Activated naive CD4-positive, alpha-beta T cell treated with anti-CD3 and anti-CD28 coated beads, Interleukin-2, amount 10 ng/mL, durations not matched to agents 7 days and 5 days (primary cell): Measurements from ENCODE around the gene TP73.

Experiments
- CTCF ChIA-PET: fragments of 350-600 bp; sonication (Branson Sonifier 250); formaldehyde crosslinking; loops from one replicate; lab custom pipeline; 2021; ENCODE audit warnings: antibody characterized with exemption; lab: Charles Lee
- DNase-seq: peaks from one replicate; pipeline ENCODE4 v3.0.0-alpha.2; 2020
- H3K27ac Mint-ChIP-seq: one replicate; pipeline ENCODE4 v1.8.0; 2021; ENCODE audit warnings: mild to moderate bottlenecking, moderate library complexity, mixed read lengths
- H3K27me3 Mint-ChIP-seq: one replicate; pipeline ENCODE4 v1.8.0; 2021; ENCODE audit warnings: mild to moderate bottlenecking, mixed read lengths
- H3K36me3 Mint-ChIP-seq: one replicate; pipeline ENCODE4 v1.8.0; 2021; ENCODE audit warnings: mixed read lengths
- H3K4me1 Mint-ChIP-seq: one replicate; pipeline ENCODE4 v1.8.0; 2021; ENCODE audit warnings: mixed read lengths
- H3K4me3 Mint-ChIP-seq: one replicate; pipeline ENCODE4 v1.8.0; 2021; ENCODE audit warnings: mild to moderate bottlenecking, moderate library complexity, mixed read lengths
- H3K9me3 Mint-ChIP-seq: one replicate; pipeline ENCODE4 v1.8.0; 2021; ENCODE audit warnings: mixed read lengths

TP73 gene

GRCh38 chr1:3645666-3646355 is 6.5 kb upstream of the TP73 start:
- no peak overlapping the region for H3K4me3 Mint-ChIP-seq
- H3K27ac Mint-ChIP-seq: no peak overlapping the region
- CTCF ChIA-PET: no interaction called here
- H3K4me1 Mint-ChIP-seq: peaks cover 24% of the 10 kb centered on the region
- peaks cover 26% of the 10 kb centered on the region for H3K36me3 Mint-ChIP-seq
- no peaks in the 10 kb centered on the region for H3K9me3 Mint-ChIP-seq
- H3K27me3 Mint-ChIP-seq: peaks cover 10% of the 10 kb centered on the region
- no peak for DNase-seq

GRCh38 chr1:3646596-3646995 is 5.7 kb upstream of the TP73 start:
- H3K4me1 Mint-ChIP-seq: peaks cover 28% of the 10 kb centered on the region
- no peak overlapping the region for H3K4me3 Mint-ChIP-seq
- peaks cover 26% of the 10 kb centered on the region for H3K36me3 Mint-ChIP-seq
- no peaks in the 10 kb centered on the region for H3K9me3 Mint-ChIP-seq
- DNase-seq: no peak
- no peak overlapping the region for H3K27ac Mint-ChIP-seq
- CTCF ChIA-PET: no interaction called here
- peaks cover 18% of the 10 kb centered on the region for H3K27me3 Mint-ChIP-seq

- no peaks in the 10 kb centered on the region for H3K9me3 Mint-ChIP-seq
- H3K4me3 Mint-ChIP-seq: peak within 1 kb of the TSS; percentile 79
- peaks cover 46% of the 10 kb centered on the region for H3K27me3 Mint-ChIP-seq
- peak; percentile 93 for DNase-seq
- peaks cover 28% of the 10 kb centered on the region for H3K4me1 Mint-ChIP-seq
- CTCF ChIA-PET: no interaction called here
- peaks cover 19% of the 10 kb centered on the region for H3K36me3 Mint-ChIP-seq
- H3K27ac Mint-ChIP-seq: peak within 1 kb of the TSS; percentile 73
Measured at GRCh38 chr1:3649342-3650247, 2.7 kb upstream of the TP73 start, which contains the start of gene WRAP73. WRAP73 (minus strand) TSS chr1:3650103; CDS start chr1:3649999, 104 bp downstream.

GRCh38 chr1:3650248-3651025 is 1.9 kb upstream of the TP73 start:
- CTCF ChIA-PET: no interaction called here
- Mint-ChIP-seq H3K4me3 (peak overlapping the region; percentile 79), H3K27ac (no peak overlapping the region), H3K4me1 (peaks cover 28% of the 10 kb centered on the region), H3K9me3 (no peaks in the 10 kb centered on the region), H3K36me3 (peaks cover 14% of the 10 kb centered on the region), H3K27me3 (peaks cover 54% of the 10 kb centered on the region)
- DNase-seq: no peak

GRCh38 chr1:3651026-3651929 is 1.0 kb upstream of the TP73 start:
- Mint-ChIP-seq H3K27ac (no peak overlapping the region), H3K9me3 (no peaks in the 10 kb centered on the region), H3K4me3 (peak overlapping the region; percentile 21), H3K27me3 (peaks cover 62% of the 10 kb centered on the region), H3K36me3 (peaks cover 8% of the 10 kb centered on the region), H3K4me1 (peaks cover 28% of the 10 kb centered on the region)
- DNase-seq: no peak
- CTCF ChIA-PET: no interaction called here

GRCh38 chr1:3652548-3653285 is 401 bp downstream of the TP73 start:
- DNase-seq: no peak
- H3K4me1 Mint-ChIP-seq: peaks cover 25% of the 10 kb centered on the region
- H3K36me3 Mint-ChIP-seq: peaks cover 8% of the 10 kb centered on the region
- peak overlapping the region; percentile 45 for H3K4me3 Mint-ChIP-seq
- no peak overlapping the region for H3K27ac Mint-ChIP-seq
- peaks cover 74% of the 10 kb centered on the region for H3K27me3 Mint-ChIP-seq
- H3K9me3 Mint-ChIP-seq: no peaks in the 10 kb centered on the region
- CTCF ChIA-PET: interaction anchor here (0.6 to 0.7 kb wide), 2 partner anchors 23 to 34 kb away, joined by 3 read pairs; no protein-coding TSS in a partner anchor

- Mint-ChIP-seq H3K27me3 (peaks cover 80% of the 10 kb centered on the region), H3K4me1 (peaks cover 19% of the 10 kb centered on the region)
Measured at GRCh38 chr1:3653286-3653618, 936 bp downstream of the TP73 start.

GRCh38 chr1:3654549-3655281 is 2.4 kb downstream of the TP73 start:
- Mint-ChIP-seq H3K4me3 (no peak overlapping the region), H3K27me3 (peaks cover 88% of the 10 kb centered on the region), H3K9me3 (no peaks in the 10 kb centered on the region), H3K4me1 (peaks cover 9% of the 10 kb centered on the region), H3K36me3 (no peaks in the 10 kb centered on the region), H3K27ac (no peak overlapping the region)
- DNase-seq: no peak
- CTCF ChIA-PET: interaction anchor here (1.3 kb wide), 1 partner anchor 90 kb away, joined by 3 read pairs; no protein-coding TSS in a partner anchor

More at GRCh38 chr1:3653286-3653618, 936 bp downstream of the TP73 start:
- Mint-ChIP-seq H3K27ac (no peak overlapping the region), H3K4me3 (peak overlapping the region; percentile 27), H3K36me3 (peaks cover 2% of the 10 kb centered on the region), H3K9me3 (no peaks in the 10 kb centered on the region)
- no peak for DNase-seq
- CTCF ChIA-PET: no interaction called here

GRCh38 chr1:3656450-3657095 is 4.3 kb downstream of the TP73 start:
- Mint-ChIP-seq H3K4me3 (no peak overlapping the region), H3K27ac (no peak overlapping the region), H3K36me3 (no peaks in the 10 kb centered on the region), H3K9me3 (no peaks in the 10 kb centered on the region), H3K27me3 (peaks cover 73% of the 10 kb centered on the region), H3K4me1 (no peaks in the 10 kb centered on the region)
- no peak for DNase-seq
- CTCF ChIA-PET: no interaction called here

- H3K27ac Mint-ChIP-seq: no peak overlapping the region
- H3K4me1 Mint-ChIP-seq: no peaks in the 10 kb centered on the region
- no peaks in the 10 kb centered on the region for H3K36me3 Mint-ChIP-seq
- peaks cover 71% of the 10 kb centered on the region for H3K27me3 Mint-ChIP-seq
- no peak for DNase-seq
- H3K9me3 Mint-ChIP-seq: no peaks in the 10 kb centered on the region
- no peak overlapping the region for H3K4me3 Mint-ChIP-seq
- CTCF ChIA-PET: no interaction called here
Measured at GRCh38 chr1:3657096-3657475, 4.8 kb downstream of the TP73 start.

GRCh38 chr1:3657578-3658230 is 5.4 kb downstream of the TP73 start:
- Mint-ChIP-seq H3K36me3 (no peaks in the 10 kb centered on the region), H3K9me3 (no peaks in the 10 kb centered on the region), H3K27me3 (peaks cover 73% of the 10 kb centered on the region), H3K4me1 (no peaks in the 10 kb centered on the region), H3K4me3 (no peak overlapping the region), H3K27ac (no peak overlapping the region)
- DNase-seq: no peak
- CTCF ChIA-PET: no interaction called here

GRCh38 chr1:3658231-3658615 is 5.9 kb downstream of the TP73 start:
- CTCF ChIA-PET: no interaction called here
- H3K9me3 Mint-ChIP-seq: no peaks in the 10 kb centered on the region

More at GRCh38 chr1:3658231-3658615, 5.9 kb downstream of the TP73 start:
- no peak overlapping the region for H3K4me3 Mint-ChIP-seq
- H3K27ac Mint-ChIP-seq: no peak overlapping the region
- no peaks in the 10 kb centered on the region for H3K4me1 Mint-ChIP-seq
- no peaks in the 10 kb centered on the region for H3K36me3 Mint-ChIP-seq
- no peak for DNase-seq
- H3K27me3 Mint-ChIP-seq: peaks cover 73% of the 10 kb centered on the region
